RPMI8226 (cell line): Measurements from ENCODE around the gene SLC27A5.
A peak's percentile ranks its signal among the peaks of the same experiment; 100 is the strongest.
"Not testable (repeated sequence)": the region's sequence is repeated elsewhere in the genome, so short reads cannot be mapped to it uniquely, and the experiment has no call there.

ENCODE experiments used
- DNase-seq: peaks from one replicate; pipeline ENCODE4 v3.0.0-alpha.2; 2015

Gene SLC27A5

GRCh38 chr19:58466089-58466759 is 45.6 kb downstream of the SLC27A5 start:
- DNase-seq: no peak

GRCh38 chr19:58460039-58460438 is 51.8 kb downstream of the SLC27A5 start:
- DNase-seq: no peak

GRCh38 chr19:58456111-58456510 is 55.7 kb downstream of the SLC27A5 start:
- no peak for DNase-seq

- no peak for DNase-seq
Measured at GRCh38 chr19:58455306-58455705, 56.5 kb downstream of the SLC27A5 start.

GRCh38 chr19:58453743-58454142 is 58.0 kb downstream of the SLC27A5 start:
- no peak for DNase-seq

GRCh38 chr19:58451358-58452101 is 60.3 kb downstream of the SLC27A5 start, which contains the start of gene ZNF324B:
Gene ZNF324B (plus strand): TSS chr19:58451622. CDS start chr19:58453702, 2,080 bp downstream.
- DNase-seq: peak; percentile 98

- DNase-seq: peak; percentile 52
Measured at GRCh38 chr19:58450856-58451357, 60.9 kb downstream of the SLC27A5 start.

GRCh38 chr19:58449980-58450379 is 61.8 kb downstream of the SLC27A5 start:
- DNase-seq: not testable (repeated sequence)

- not testable (repeated sequence) for DNase-seq
Measured at GRCh38 chr19:58448860-58449259, 62.9 kb downstream of the SLC27A5 start.
